HL-60 (cell line): Measurements from ENCODE around the gene RRM1.

Source experiments
- DNase-seq, 2 experiments: peaks; one replicate each; pipeline ENCODE4 v3.0.0-alpha.2; 2010 to 2020; ENCODE audit warnings: low read depth in 1 of 2, low spot score in 1 of 2
- H3K27ac ChIP-seq: fragments of 250-450 bp; sonication (Bioruptor Pico); replicated peaks from 2 replicates; pipeline ENCODE4 v1.5.1; 2020; ENCODE audit warnings: mild to moderate bottlenecking, moderate library complexity
- H3K27me3 ChIP-seq: fragments of 250-450 bp; sonication (Bioruptor Pico); 2 replicates; pipeline ENCODE4 v1.5.1; 2021; ENCODE audit warnings: mild to moderate bottlenecking, moderate library complexity; ENCODE audit not compliant: insufficient read depth, poor library complexity, severe bottlenecking
- H3K4me3 ChIP-seq: replicated peaks from 2 replicates; pipeline ENCODE4 v1.5.1; 2011; ENCODE audit warnings: mild to moderate bottlenecking, control low read depth, low read length; ENCODE audit not compliant: insufficient read depth
- CTCF ChIP-seq: IDR thresholded peaks from one replicate; pipeline ENCODE4 v1.5.1; 2011; ENCODE audit warnings: low read length, control low read depth, inconsistent platforms; ENCODE audit not compliant: insufficient read depth
- GABPA ChIP-seq: IDR thresholded peaks from 2 replicates; pipeline ENCODE4 v1.6.1; 2012; ENCODE audit warnings: low read depth
- POLR2AphosphoS5 ChIP-seq: IDR thresholded peaks from 2 replicates; pipeline ENCODE4 v1.6.1; 2012; ENCODE audit warnings: low read depth
- REST ChIP-seq: IDR thresholded peaks from 2 replicates; pipeline ENCODE4 v1.6.1; 2012; ENCODE audit warnings: low read depth; ENCODE audit not compliant: insufficient replicate concordance
- SPI1 ChIP-seq: IDR thresholded peaks from 2 replicates; pipeline ENCODE4 v1.6.1; 2012; ENCODE audit warnings: low read depth, mild to moderate bottlenecking, borderline replicate concordance

RRM1 gene

GRCh38 chr11:4134806-4135205 lies 40.2 kb downstream of the RRM1 start:
- TF ChIP-seq CTCF (no peak), SPI1 (no peak), GABPA (no peak), REST (no peak), POLR2AphosphoS5 (no peak)
- no peak overlapping the region for H3K4me3 ChIP-seq
- no peaks in the 10 kb centered on the region for H3K27me3 ChIP-seq
- DNase-seq, result no peak
- no peak overlapping the region for H3K27ac ChIP-seq

- Histone ChIP-seq H3K27ac (no peak overlapping the region), H3K27me3 (no peaks in the 10 kb centered on the region), H3K4me3 (no peak overlapping the region)
- TF ChIP-seq POLR2AphosphoS5 (no peak), CTCF (no peak), SPI1 (no peak), GABPA (no peak), REST (no peak)
- DNase-seq, result no peak
These were observed 43.9 kb downstream of the RRM1 start for GRCh38 chr11:4138497-4138896.

- H3K27me3 ChIP-seq, result no peaks in the 10 kb centered on the region
- H3K4me3 ChIP-seq, result no peak overlapping the region
- TF ChIP-seq REST, result no peak
- TF ChIP-seq SPI1, result no peak
- TF ChIP-seq GABPA, result no peak
- no peak for TF ChIP-seq POLR2AphosphoS5
- TF ChIP-seq CTCF, result no peak
- DNase-seq, result no peak
- H3K27ac ChIP-seq, result no peak overlapping the region
These were observed 45.6 kb downstream of the RRM1 start for GRCh38 chr11:4140067-4140636.
